ENCODE measurements around the gene CDH13.

- TF ChIP-seq CTCF (IDR thresholded peaks at IDR 0.05) (no peak), POLR2A (IDR thresholded peaks at IDR 0.05) (no peak)
Observed at GRCh38 chr16:83458612-83459011, 831.8 kb downstream of the CDH13 start.

All from adrenal gland (tissue), 5 donors.